NB4 (cell line): Measurements from ENCODE around the gene PRSS1.

Experiments
- DNase-seq: peaks from one replicate; pipeline ENCODE4 v3.0.0; 2010; ENCODE audit warnings: low read depth
- H3K4me3 ChIP-seq: one replicate; pipeline ENCODE4 v1.5.1; 2011; ENCODE audit warnings: mild to moderate bottlenecking, low read depth, low read length, moderate library complexity
- MYC ChIP-seq: IDR thresholded peaks from 2 replicates; pipeline ENCODE4 v1.6.1; 2011; ENCODE audit warnings: low read depth, low read length
- POLR2A ChIP-seq: IDR thresholded peaks from 2 replicates; pipeline ENCODE4 v1.6.1; 2011; ENCODE audit warnings: mild to moderate bottlenecking; ENCODE audit not compliant: insufficient read length; ENCODE audit errors: extremely low read depth
- TF ChIP-seq, protein P1 (sequence below): IDR thresholded peaks from 2 replicates; pipeline ENCODE4 v1.6.1; 2011; ENCODE audit warnings: low read depth, low read length
- TF ChIP-seq, protein P2 (sequence below): IDR thresholded peaks from one replicate; pipeline ENCODE4 v1.5.1; 2012; ENCODE audit warnings: low read depth, low read length

PRSS1 gene

DNA sequence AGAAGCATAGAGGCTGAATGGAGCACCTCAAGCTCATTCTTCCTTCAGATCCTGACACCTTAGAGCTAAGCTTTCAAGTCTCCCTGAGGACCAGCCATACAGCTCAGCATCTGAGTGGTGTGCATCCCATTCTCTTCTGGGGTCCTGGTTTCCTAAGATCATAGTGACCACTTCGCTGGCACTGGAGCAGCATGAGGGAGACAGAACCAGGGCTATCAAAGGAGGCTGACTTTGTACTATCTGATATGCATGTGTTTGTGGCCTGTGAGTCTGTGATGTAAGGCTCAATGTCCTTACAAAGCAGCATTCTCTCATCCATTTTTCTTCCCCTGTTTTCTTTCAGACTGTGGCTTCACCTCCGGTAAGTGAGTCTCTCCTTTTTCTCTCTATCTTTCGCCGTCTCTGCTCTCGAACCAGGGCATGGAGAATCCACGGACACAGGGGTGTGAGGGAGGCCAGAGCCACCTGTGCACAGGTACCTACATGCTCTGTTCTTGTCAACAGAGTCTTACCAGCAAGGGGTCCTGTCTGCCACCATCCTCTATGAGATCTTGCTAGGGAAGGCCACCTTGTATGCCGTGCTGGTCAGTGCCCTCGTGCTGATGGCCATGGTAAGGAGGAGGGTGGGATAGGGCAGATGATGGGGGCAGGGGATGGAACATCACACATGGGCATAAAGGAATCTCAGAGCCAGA, 52.5 kb downstream of the PRSS1 start:
- H3K4me3 ChIP-seq, result no peak overlapping the region
- no peak for DNase-seq
- TF ChIP-seq, protein P1, sequence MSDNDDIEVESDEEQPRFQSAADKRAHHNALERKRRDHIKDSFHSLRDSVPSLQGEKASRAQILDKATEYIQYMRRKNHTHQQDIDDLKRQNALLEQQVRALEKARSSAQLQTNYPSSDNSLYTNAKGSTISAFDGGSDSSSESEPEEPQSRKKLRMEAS, result no peak
- TF ChIP-seq, protein P2, sequence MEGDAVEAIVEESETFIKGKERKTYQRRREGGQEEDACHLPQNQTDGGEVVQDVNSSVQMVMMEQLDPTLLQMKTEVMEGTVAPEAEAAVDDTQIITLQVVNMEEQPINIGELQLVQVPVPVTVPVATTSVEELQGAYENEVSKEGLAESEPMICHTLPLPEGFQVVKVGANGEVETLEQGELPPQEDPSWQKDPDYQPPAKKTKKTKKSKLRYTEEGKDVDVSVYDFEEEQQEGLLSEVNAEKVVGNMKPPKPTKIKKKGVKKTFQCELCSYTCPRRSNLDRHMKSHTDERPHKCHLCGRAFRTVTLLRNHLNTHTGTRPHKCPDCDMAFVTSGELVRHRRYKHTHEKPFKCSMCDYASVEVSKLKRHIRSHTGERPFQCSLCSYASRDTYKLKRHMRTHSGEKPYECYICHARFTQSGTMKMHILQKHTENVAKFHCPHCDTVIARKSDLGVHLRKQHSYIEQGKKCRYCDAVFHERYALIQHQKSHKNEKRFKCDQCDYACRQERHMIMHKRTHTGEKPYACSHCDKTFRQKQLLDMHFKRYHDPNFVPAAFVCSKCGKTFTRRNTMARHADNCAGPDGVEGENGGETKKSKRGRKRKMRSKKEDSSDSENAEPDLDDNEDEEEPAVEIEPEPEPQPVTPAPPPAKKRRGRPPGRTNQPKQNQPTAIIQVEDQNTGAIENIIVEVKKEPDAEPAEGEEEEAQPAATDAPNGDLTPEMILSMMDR, result no peak
- TF ChIP-seq MYC (no peak), POLR2A (no peak)

DNA sequence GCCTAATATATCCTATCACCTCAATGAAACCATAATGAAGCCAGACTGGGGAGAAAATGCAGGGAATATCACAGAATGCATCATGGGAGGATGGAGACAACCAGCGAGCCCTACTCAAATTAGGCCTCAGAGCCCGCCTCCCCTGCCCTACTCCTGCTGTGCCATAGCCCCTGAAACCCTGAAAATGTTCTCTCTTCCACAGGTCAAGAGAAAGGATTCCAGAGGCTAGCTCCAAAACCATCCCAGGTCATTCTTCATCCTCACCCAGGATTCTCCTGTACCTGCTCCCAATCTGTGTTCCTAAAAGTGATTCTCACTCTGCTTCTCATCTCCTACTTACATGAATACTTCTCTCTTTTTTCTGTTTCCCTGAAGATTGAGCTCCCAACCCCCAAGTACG, 53.0 kb downstream of the PRSS1 start:
- H3K4me3 ChIP-seq, result no peak overlapping the region
- DNase-seq, result no peak
- TF ChIP-seq POLR2A (no peak), MYC (no peak)
- TF ChIP-seq, protein P2, result no peak
- TF ChIP-seq, protein P1, result no peak
